Ascending aorta (tissue), 2 donors: ENCODE data around the gene CSMD2. TPM values are rescaled to one million over a fixed set of nuclear protein-coding genes. Genes with fewer than 3 reads are reported as not detected.

Experiments used
- DNase-seq, 2 donors: peaks; one replicate each; pipeline ENCODE4 v3.0.0-alpha.2; 2019; ENCODE audit warnings: low spot score in 2 of 2
- H3K27ac ChIP-seq, 2 donors: fragments of 200-600 bp; sonication (generic); one replicate each; pipeline ENCODE4 v1.5.1; 2016 to 2017; ENCODE audit warnings: mild to moderate bottlenecking in 1 of 2
- H3K27me3 ChIP-seq: fragments of 200-600 bp; sonication (generic); one replicate; pipeline ENCODE4 v1.5.1; 2017
- H3K36me3 ChIP-seq, 2 donors: fragments of 200-600 bp; sonication (generic); one replicate each; pipeline ENCODE4 v1.5.1; 2016
- H3K4me1 ChIP-seq, 2 donors: fragments of 200-600 bp; sonication (generic); one replicate each; pipeline ENCODE4 v1.5.1; 2016 to 2017; ENCODE audit warnings: mild to moderate bottlenecking in 1 of 2
- H3K4me3 ChIP-seq, 2 donors: fragments of 200-600 bp; sonication (generic); one replicate each; pipeline ENCODE4 v1.5.1; 2016 to 2017; ENCODE audit warnings: mild to moderate bottlenecking in 1 of 2
- H3K9me3 ChIP-seq, 2 donors: fragments of 200-600 bp; sonication (generic); one replicate each; pipeline ENCODE4 v1.5.1; 2016
- CTCF ChIP-seq, 3 experiments: fragments of 200-600 bp in 2 of 3; fragments of 450-650 bp in 1 of 3; sonication (generic) in 2 of 3; IDR thresholded peaks; one replicate each; pipeline ENCODE4 v1.5.1; 2016 to 2019; ENCODE audit warnings: antibody characterized with exemption in 3 of 3, mild to moderate bottlenecking in 1 of 3, moderate library complexity in 1 of 3
- intact Hi-C: fragments of 100-400 bp; cut with DNase I; formaldehyde crosslinking; loops from one replicate; pipeline ENCODE4 v1.15.1; 2023
- total RNA-seq: library from RNA; depleted of rRNA; stranded (reverse); fragments of >200 nt; gene quantifications from one replicate; pipeline ENCODE4 v1.1.0, GENCODE V29; 2016

The CSMD2 gene
- total RNA-seq, 1 donor from 2014 or later = 10.9 TPM

- H3K27ac ChIP-seq = no peak overlapping the region
- no peaks in the 10 kb centered on the region for H3K4me1 ChIP-seq
- no peak for DNase-seq
- H3K9me3 ChIP-seq = no peaks in the 10 kb centered on the region
- TF ChIP-seq CTCF (IDR thresholded peaks at IDR 0.05) = no peak
- H3K4me3 ChIP-seq = no peak overlapping the region
- H3K27me3 ChIP-seq = no peaks in the 10 kb centered on the region
- intact Hi-C loops = no loop called here
- no peaks in the 10 kb centered on the region for H3K36me3 ChIP-seq
These were observed 98.9 kb downstream of the CSMD2 start for GRCh38 chr1:34066166-34066565.

- H3K36me3 ChIP-seq = no peaks in the 10 kb centered on the region
- H3K27me3 ChIP-seq = no peaks in the 10 kb centered on the region
- H3K9me3 ChIP-seq = no peaks in the 10 kb centered on the region
- intact Hi-C loops = no loop called here
- no peaks in the 10 kb centered on the region for H3K4me1 ChIP-seq
- no peak for DNase-seq
- TF ChIP-seq CTCF (IDR thresholded peaks at IDR 0.05) = no peak
- no peak overlapping the region for H3K4me3 ChIP-seq
- no peak overlapping the region for H3K27ac ChIP-seq
These were observed 99.5 kb downstream of the CSMD2 start for GRCh38 chr1:34065498-34065897.

GRCh38 chr1:34060901-34061415 is 104.1 kb downstream of the CSMD2 start:
- no peaks in the 10 kb centered on the region for H3K9me3 ChIP-seq
- intact Hi-C loops = no loop called here
- H3K36me3 ChIP-seq = no peaks in the 10 kb centered on the region
- TF ChIP-seq CTCF (IDR thresholded peaks at IDR 0.05) = no peak
- H3K4me3 ChIP-seq = no peak overlapping the region
- DNase-seq = no peak
- no peaks in the 10 kb centered on the region for H3K27me3 ChIP-seq
- no peak overlapping the region for H3K27ac ChIP-seq
- no peaks in the 10 kb centered on the region for H3K4me1 ChIP-seq

- H3K9me3 ChIP-seq = no peaks in the 10 kb centered on the region
- DNase-seq = no peak
- intact Hi-C loops = no loop called here
- no peaks in the 10 kb centered on the region for H3K36me3 ChIP-seq
- H3K27ac ChIP-seq = no peak overlapping the region
- no peaks in the 10 kb centered on the region for H3K27me3 ChIP-seq
- no peak for TF ChIP-seq CTCF (IDR thresholded peaks at IDR 0.05)
- H3K4me1 ChIP-seq = no peaks in the 10 kb centered on the region
- H3K4me3 ChIP-seq = no peak overlapping the region
These were observed 104.8 kb downstream of the CSMD2 start for GRCh38 chr1:34060187-34060730.

GRCh38 chr1:34057347-34058130 is 107.5 kb downstream of the CSMD2 start:
- Histone ChIP-seq H3K36me3 (no peaks in the 10 kb centered on the region), H3K27me3 (no peaks in the 10 kb centered on the region), H3K4me1 (no peaks in the 10 kb centered on the region), H3K4me3 (no peak overlapping the region), H3K9me3 (no peaks in the 10 kb centered on the region), H3K27ac (no peak overlapping the region)
- no peak for TF ChIP-seq CTCF (IDR thresholded peaks at IDR 0.05)
- intact Hi-C loops = no loop called here
- DNase-seq = no peak
